Measurements from ENCODE around the gene GBA2.

DNA sequence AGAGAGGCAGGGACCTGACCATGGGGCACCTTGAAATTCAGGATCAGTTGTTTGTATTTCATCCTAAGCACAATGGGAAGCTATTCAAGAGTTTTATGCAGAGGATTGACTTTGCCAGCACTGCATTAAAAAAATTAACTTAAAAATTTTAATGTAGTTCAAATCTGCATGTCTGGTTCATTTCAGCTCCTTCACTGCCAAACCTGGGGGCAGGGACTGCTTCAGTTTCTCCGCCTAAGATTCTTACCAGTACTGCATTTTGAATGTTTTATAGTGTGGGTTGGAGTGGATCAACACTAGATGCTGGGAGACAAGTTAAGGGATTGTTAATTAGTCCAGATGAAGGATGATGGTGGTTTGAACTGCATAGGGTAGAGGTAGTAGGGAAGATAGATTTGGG lies 20.7 kb upstream of the GBA2 start:
- TF ChIP-seq YY1 (IDR thresholded peaks at IDR 0.05; ENCODE audit: insufficient read depth, insufficient read length) (no peak), ZNF274 (IDR thresholded peaks at IDR 0.05; ENCODE audit: low read depth, low read length) (no peak), SUZ12 (IDR thresholded peaks at IDR 0.05; ENCODE audit: extremely low read depth, insufficient read depth, insufficient read length) (no peak)
